ENCODE results near the gene CCDC97. TPM values are rescaled to one million over a fixed set of nuclear protein-coding genes. Genes with fewer than 3 reads are reported as not detected.
"Not testable (repeated sequence)": the region's sequence is repeated elsewhere in the genome, so short reads cannot be mapped to it uniquely, and the experiment has no call there.

Gene CCDC97
- total RNA-seq, 1 donor from 2014 or later = 20.5 TPM

GRCh38 chr19:41332468-41332867 is 22.5 kb downstream of the CCDC97 start:
- no peak for DNase-seq (ENCODE audit: low spot score)

- no peak for DNase-seq (ENCODE audit: low spot score)
Measured at GRCh38 chr19:41334793-41335192, 24.8 kb downstream of the CCDC97 start.

GRCh38 chr19:41335467-41335866 is 25.5 kb downstream of the CCDC97 start:
- DNase-seq (ENCODE audit: low spot score) = no peak

- DNase-seq (ENCODE audit: low spot score) = no peak
Measured at GRCh38 chr19:41339936-41340335, 30.0 kb downstream of the CCDC97 start.

- DNase-seq (ENCODE audit: low spot score) = no peak
Measured at GRCh38 chr19:41341669-41342490, 31.9 kb downstream of the CCDC97 start.

GRCh38 chr19:41344162-41344561 is 34.2 kb downstream of the CCDC97 start:
- no peak for DNase-seq (ENCODE audit: low spot score)

GRCh38 chr19:41346916-41347315 is 36.9 kb downstream of the CCDC97 start:
- not testable (repeated sequence) for DNase-seq (ENCODE audit: low spot score)

GRCh38 chr19:41350735-41351338 is 40.9 kb downstream of the CCDC97 start:
- no peak for DNase-seq (ENCODE audit: low spot score)

- peak; percentile 92 for DNase-seq (ENCODE audit: low spot score)
Measured at GRCh38 chr19:41351339-41352245, 41.6 kb downstream of the CCDC97 start.

- DNase-seq (ENCODE audit: low spot score) = no peak
Measured at GRCh38 chr19:41352279-41352608, 42.3 kb downstream of the CCDC97 start.

- peak; percentile 92 for DNase-seq (ENCODE audit: low spot score)
Measured at GRCh38 chr19:41352609-41353465, 42.9 kb downstream of the CCDC97 start.

- DNase-seq (ENCODE audit: low spot score) = peak; percentile 96
Measured at GRCh38 chr19:41353466-41354342, 43.7 kb downstream of the CCDC97 start, which contains the start of gene TGFB1. TGFB1 (minus strand) TSS chr19:41353922; CDS start chr19:41353044, 878 bp downstream.

GRCh38 chr19:41354343-41354953 is 44.5 kb downstream of the CCDC97 start:
- no peak for DNase-seq (ENCODE audit: low spot score)

GRCh38 chr19:41355035-41355434 is 45.1 kb downstream of the CCDC97 start:
- no peak for DNase-seq (ENCODE audit: low spot score)

GRCh38 chr19:41355802-41356201 is 45.8 kb downstream of the CCDC97 start:
- no peak for DNase-seq (ENCODE audit: low spot score)

- DNase-seq (ENCODE audit: low spot score) = no peak
Measured at GRCh38 chr19:41356984-41357739, 47.2 kb downstream of the CCDC97 start.

- DNase-seq (ENCODE audit: low spot score) = no peak
Measured at GRCh38 chr19:41357746-41358145, 47.8 kb downstream of the CCDC97 start.

GRCh38 chr19:41359741-41360140 is 49.8 kb downstream of the CCDC97 start:
- no peak for DNase-seq (ENCODE audit: low spot score)

Data from mesenteric fat pad (tissue), 1 donor.